ENCODE measurements around the gene NUP50.

NUP50 gene

GRCh38 chr22:45157907-45158306 is 5.8 kb upstream of the NUP50 start:
- DNase-seq (ENCODE audit: low read depth), result no peak
- H3K4me3 ChIP-seq (ENCODE audit: low read depth, low read length), result no peak overlapping the region

GRCh38 chr22:45159652-45160462 is 3.9 kb upstream of the NUP50 start:
- no peak for DNase-seq (ENCODE audit: low read depth)
- H3K4me3 ChIP-seq (ENCODE audit: low read depth, low read length), result no peak overlapping the region

GRCh38 chr22:45162531-45162930 is 1.2 kb upstream of the NUP50 start:
- no peak for DNase-seq (ENCODE audit: low read depth)
- peak overlapping the region; percentile 84 for H3K4me3 ChIP-seq (ENCODE audit: low read depth, low read length)

- H3K4me3 ChIP-seq (ENCODE audit: low read depth, low read length), result peak overlapping the region; percentile 84
- no peak for DNase-seq (ENCODE audit: low read depth)
These were observed 650 bp upstream of the NUP50 start for GRCh38 chr22:45163099-45163450.

GRCh38 chr22:45164270-45165088 is 754 bp downstream of the NUP50 start:
- DNase-seq (ENCODE audit: low read depth), result no peak
- H3K4me3 ChIP-seq (ENCODE audit: low read depth, low read length), result peak overlapping the region; percentile 84

- no peak overlapping the region for H3K4me3 ChIP-seq (ENCODE audit: low read depth, low read length)
- DNase-seq (ENCODE audit: low read depth), result no peak
These were observed 3.2 kb downstream of the NUP50 start for GRCh38 chr22:45166932-45167331.

GRCh38 chr22:45169591-45170466 is 6.1 kb downstream of the NUP50 start:
- no peak for DNase-seq (ENCODE audit: low read depth)
- H3K4me3 ChIP-seq (ENCODE audit: low read depth, low read length), result no peak overlapping the region

GRCh38 chr22:45171830-45172229 is 8.1 kb downstream of the NUP50 start:
- no peak overlapping the region for H3K4me3 ChIP-seq (ENCODE audit: low read depth, low read length)
- no peak for DNase-seq (ENCODE audit: low read depth)

GRCh38 chr22:45172881-45173585 is 9.3 kb downstream of the NUP50 start:
- DNase-seq (ENCODE audit: low read depth), result no peak
- no peak overlapping the region for H3K4me3 ChIP-seq (ENCODE audit: low read depth, low read length)

GRCh38 chr22:45179276-45180049 is 15.7 kb downstream of the NUP50 start:
- no peak for DNase-seq (ENCODE audit: low read depth)
- no peak overlapping the region for H3K4me3 ChIP-seq (ENCODE audit: low read depth, low read length)

GRCh38 chr22:45180146-45180679 is 16.5 kb downstream of the NUP50 start:
- DNase-seq (ENCODE audit: low read depth), result no peak
- H3K4me3 ChIP-seq (ENCODE audit: low read depth, low read length), result no peak overlapping the region

GRCh38 chr22:45181240-45181639 is 17.5 kb downstream of the NUP50 start:
- no peak overlapping the region for H3K4me3 ChIP-seq (ENCODE audit: low read depth, low read length)

GRCh38 chr22:45181766-45182165 is 18.0 kb downstream of the NUP50 start:
- H3K4me3 ChIP-seq (ENCODE audit: low read depth, low read length), result no peak overlapping the region
- DNase-seq (ENCODE audit: low read depth), result no peak

More at GRCh38 chr22:45181240-45181639, 17.5 kb downstream of the NUP50 start:
- DNase-seq (ENCODE audit: low read depth), result no peak

GRCh38 chr22:45183974-45184373 is 20.2 kb downstream of the NUP50 start:
- no peak overlapping the region for H3K4me3 ChIP-seq (ENCODE audit: low read depth, low read length)
- no peak for DNase-seq (ENCODE audit: low read depth)

- no peak overlapping the region for H3K4me3 ChIP-seq (ENCODE audit: low read depth, low read length)
These were observed 22.2 kb downstream of the NUP50 start for GRCh38 chr22:45185718-45186514.

GRCh38 chr22:45187891-45188290 is 24.2 kb downstream of the NUP50 start:
- DNase-seq (ENCODE audit: low read depth), result no peak
- no peak overlapping the region for H3K4me3 ChIP-seq (ENCODE audit: low read depth, low read length)

More at GRCh38 chr22:45185718-45186514, 22.2 kb downstream of the NUP50 start:
- DNase-seq (ENCODE audit: low read depth), result no peak

GRCh38 chr22:45188779-45189178 is 25.1 kb downstream of the NUP50 start:
- DNase-seq (ENCODE audit: low read depth), result no peak
- no peak overlapping the region for H3K4me3 ChIP-seq (ENCODE audit: low read depth, low read length)

Data from skeletal muscle cell (primary cell).